CD4-positive, alpha-beta memory T cell (primary cell): ENCODE data around the gene SV2A. TPM values are rescaled to one million over a fixed set of nuclear protein-coding genes. Genes with fewer than 3 reads are reported as not detected.

ENCODE experiments used
- CTCF ChIA-PET: fragments of 350-600 bp; sonication (Branson Sonifier 250); formaldehyde crosslinking; loops from one replicate; lab custom pipeline; 2021; ENCODE audit warnings: inconsistent platforms; ENCODE audit not compliant: partially characterized antibody; lab: Charles Lee
- POLR2A ChIA-PET: fragments of 350-600 bp; sonication (Branson Sonifier 250); formaldehyde crosslinking; loops from one replicate; lab custom pipeline; 2021; ENCODE audit not compliant: partially characterized antibody; lab: Charles Lee
- DNase-seq, 5 donors: peaks; one replicate each; pipeline versions ENCODE4 v3.0.0 to v3.0.0-alpha.2; 2020 to 2022; ENCODE audit warnings: mixed read lengths in 1 of 5
- H3K27ac ChIP-seq: one replicate; pipeline ENCODE4 v1.7.0; 2013; ENCODE audit warnings: low read depth, low read length
- H3K27me3 ChIP-seq: 2 replicates; pipeline ENCODE4 v1.7.0; 2013; ENCODE audit warnings: mild to moderate bottlenecking, low read length, moderate library complexity; ENCODE audit not compliant: insufficient read depth
- H3K36me3 ChIP-seq: 2 replicates; pipeline ENCODE4 v1.7.0; 2013; ENCODE audit warnings: mild to moderate bottlenecking, low read length, moderate library complexity; ENCODE audit not compliant: insufficient read depth
- H3K4me1 ChIP-seq: 2 replicates; pipeline ENCODE4 v1.7.0; 2013; ENCODE audit warnings: mild to moderate bottlenecking, low read length, moderate library complexity; ENCODE audit not compliant: insufficient read depth
- H3K4me3 ChIP-seq, 2 donors: one replicate each; pipeline ENCODE4 v1.7.0; 2013; ENCODE audit warnings: low read length in 2 of 2, mild to moderate bottlenecking in 1 of 2
- H3K9me3 ChIP-seq, 2 donors: one replicate each; pipeline ENCODE4 v1.7.0; 2013; ENCODE audit warnings: low read length in 2 of 2, control low read depth in 1 of 2; ENCODE audit not compliant: control insufficient read depth in 1 of 2
- H3K27ac Mint-ChIP-seq, 7 donors: one replicate each; pipeline ENCODE4 v1.8.0; 2020 to 2021; ENCODE audit warnings: mixed read lengths in 7 of 7, mild to moderate bottlenecking in 6 of 7, inconsistent platforms in 3 of 7, moderate library complexity in 3 of 7
- H3K27me3 Mint-ChIP-seq, 2 donors: one replicate each; pipeline ENCODE4 v1.8.0; 2020 to 2021; ENCODE audit warnings: mixed read lengths in 2 of 2
- H3K36me3 Mint-ChIP-seq, 2 donors: one replicate each; pipeline ENCODE4 v1.8.0; 2020 to 2021; ENCODE audit warnings: mixed read lengths in 2 of 2, inconsistent platforms in 1 of 2, mild to moderate bottlenecking in 1 of 2
- H3K4me1 Mint-ChIP-seq, 4 donors: one replicate each; pipeline ENCODE4 v1.8.0; 2020 to 2021; ENCODE audit warnings: mixed read lengths in 4 of 4, mild to moderate bottlenecking in 1 of 4
- H3K4me3 Mint-ChIP-seq, 8 donors: one replicate each; pipeline ENCODE4 v1.8.0; 2020 to 2021; ENCODE audit warnings: mixed read lengths in 8 of 8, mild to moderate bottlenecking in 7 of 8, moderate library complexity in 6 of 8, inconsistent platforms in 3 of 8
- H3K9me3 Mint-ChIP-seq, 8 donors: one replicate each; pipeline ENCODE4 v1.8.0; 2020 to 2021; ENCODE audit warnings: mixed read lengths in 8 of 8, mild to moderate bottlenecking in 5 of 8, inconsistent platforms in 3 of 8, moderate library complexity in 1 of 8
- intact Hi-C: fragments of 100-400 bp; cut with micrococcal nuclease; formaldehyde crosslinking; loops from one replicate; pipeline ENCODE4 v1.15.1; 2023
- polyA plus RNA-seq, 2 donors: library from polyadenylated mRNA; unstranded; fragments of 300-500 nt; fragmentation: Illumina TruSeq; gene quantifications; one replicate each; pipeline ENCODE4 v1.2.3, GENCODE V29; 2021
- total RNA-seq, 2 experiments: library from RNA; stranded (reverse); gene quantifications; one replicate each; pipeline ENCODE4 v1.2.3, GENCODE V29; 2021

The SV2A gene
- total and polyA plus RNA-seq, 4 experiments from 2014 or later, result 2.8 to 5.0 (median 3.6) TPM

DNA sequence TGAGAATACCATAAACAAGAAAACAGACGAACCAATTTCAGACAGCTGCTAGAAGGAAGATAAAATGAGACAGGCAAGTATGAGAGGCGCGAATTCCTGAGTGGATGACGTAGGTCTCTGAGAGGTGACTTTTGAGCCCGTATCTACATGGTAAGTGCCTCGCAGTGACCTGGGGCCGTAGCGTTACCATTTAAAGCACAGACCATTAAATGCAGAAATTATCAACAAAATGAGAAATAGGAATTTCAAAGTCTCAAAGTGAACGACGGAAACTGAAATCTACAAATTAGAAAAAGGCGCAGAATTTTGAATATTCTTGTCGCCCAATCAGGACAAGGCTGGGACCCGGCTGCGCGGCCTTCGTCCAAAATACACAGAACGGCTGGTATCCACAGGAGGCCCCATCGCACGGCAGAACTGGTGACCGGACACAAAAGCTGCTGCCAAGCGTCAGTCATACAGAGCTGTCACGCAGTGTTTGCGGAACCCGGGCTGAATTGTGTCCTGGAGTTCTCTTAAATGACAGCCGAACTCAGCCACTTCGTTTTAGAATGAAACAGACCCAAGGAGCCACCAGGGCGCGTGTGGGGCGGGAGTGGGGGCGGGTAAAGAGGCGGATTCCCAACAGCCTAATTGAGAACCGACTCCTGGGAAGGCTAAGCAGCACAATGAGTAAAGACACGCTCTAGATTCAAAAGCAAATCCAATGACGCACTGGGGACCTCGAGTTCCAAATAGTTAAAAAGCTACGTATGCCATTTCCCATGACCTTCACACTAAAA lies 32.1 kb downstream of the SV2A start:
- no peaks in the 10 kb centered on the region for H3K36me3 ChIP-seq
- DNase-seq, result peak; percentile 64 to 80 (median 70)
- intact Hi-C loops, result loop anchor here (1.0 kb wide), 3 partner anchors 14 to 351 kb away; partner anchors contain the start of genes ANP32E and BOLA1
- H3K4me3 ChIP-seq, result peak overlapping the region; percentile 75 to 81
- no peaks in the 10 kb centered on the region for H3K9me3 ChIP-seq
- no peaks in the 10 kb centered on the region for H3K27me3 ChIP-seq
- POLR2A ChIA-PET, result interaction anchor here (0.6 to 7.2 kb wide), 28 partner anchors 9 to 973 kb away, joined by 3 to 526 read pairs (median 22); partner anchors contain the start of genes ANP32E, BOLA1, MCL1 and OTUD7B
- Mint-ChIP-seq H3K36me3 (no peaks in the 10 kb centered on the region), H3K27ac (no peak overlapping the region), H3K4me3 (no peak overlapping the region), H3K27me3 (no peaks in the 10 kb centered on the region), H3K9me3 (no peaks in the 10 kb centered on the region), H3K4me1 (peaks cover 10 to 20% (median 12%) of the 10 kb centered on the region in 4 donors)
- peaks cover 27% of the 10 kb centered on the region for H3K4me1 ChIP-seq
- CTCF ChIA-PET, result interaction anchor here (1.4 to 2.6 kb wide), 3 partner anchors 40 to 43 kb away, joined by 4 to 9 read pairs (median 6); no protein-coding TSS in a partner anchor
- H3K27ac ChIP-seq, result peak overlapping the region; percentile 88

- Histone ChIP-seq H3K27me3 (no peaks in the 10 kb centered on the region), H3K9me3 (no peaks in the 10 kb centered on the region), H3K27ac (peak overlapping the region; percentile 88), H3K4me3 (peak overlapping the region; percentile 75 to 81), H3K36me3 (no peaks in the 10 kb centered on the region), H3K4me1 (peaks cover 35% of the 10 kb centered on the region)
- H3K27me3 Mint-ChIP-seq, result no peaks in the 10 kb centered on the region
- H3K36me3 Mint-ChIP-seq, result no peaks in the 10 kb centered on the region
- no peak overlapping the region for H3K4me3 Mint-ChIP-seq
- ChIA-PET POLR2A (interaction anchor here (0.6 to 7.2 kb wide), 15 partner anchors 8 to 479 kb away, joined by 3 to 526 read pairs (median 39); partner anchors contain the start of genes ANP32E, BOLA1, OTUD7B and RPRD2), CTCF (interaction anchor here (1.5 kb wide), 1 partner anchor 36 kb away, joined by 5 read pairs; no protein-coding TSS in a partner anchor)
- H3K4me1 Mint-ChIP-seq, result peaks cover 14 to 22% (median 19%) of the 10 kb centered on the region in 4 donors
- intact Hi-C loops, result no loop called here
- H3K27ac Mint-ChIP-seq, result no peak overlapping the region
- DNase-seq, result peak in 1 of 5 donors; percentile 58
- H3K9me3 Mint-ChIP-seq, result no peaks in the 10 kb centered on the region
These were observed 33.0 kb downstream of the SV2A start for GRCh38 chr1:149884433-149885338.

- no peak overlapping the region for H3K27ac ChIP-seq
- intact Hi-C loops, result no loop called here
- Mint-ChIP-seq H3K4me3 (no peak overlapping the region), H3K27ac (peak overlapping the region in 3 of 7 donors; percentile 14 to 66 (median 38)), H3K4me1 (peaks cover 21 to 28% (median 27%) of the 10 kb centered on the region in 4 donors), H3K9me3 (no peaks in the 10 kb centered on the region), H3K27me3 (no peaks in the 10 kb centered on the region), H3K36me3 (no peaks in the 10 kb centered on the region)
- DNase-seq, result no peak
- H3K4me1 ChIP-seq, result peaks cover 41% of the 10 kb centered on the region
- H3K9me3 ChIP-seq, result no peaks in the 10 kb centered on the region
- H3K27me3 ChIP-seq, result no peaks in the 10 kb centered on the region
- ChIA-PET CTCF (interaction anchor here (0.7 to 1.5 kb wide), 2 partner anchors 35 to 166 kb away, joined by 3 to 5 read pairs; no protein-coding TSS in a partner anchor), POLR2A (interaction anchor here (1.1 to 7.2 kb wide), 4 partner anchors 16 to 128 kb away, joined by 4 to 526 read pairs (median 116); partner anchors contain the start of genes BOLA1, OTUD7B and SF3B4)
- H3K36me3 ChIP-seq, result no peaks in the 10 kb centered on the region
- H3K4me3 ChIP-seq, result no peak overlapping the region
These were observed 33.9 kb downstream of the SV2A start for GRCh38 chr1:149883598-149884247.

GRCh38 chr1:149881876-149882275 lies 35.8 kb downstream of the SV2A start:
- Histone ChIP-seq H3K4me3 (no peak overlapping the region), H3K9me3 (no peaks in the 10 kb centered on the region), H3K36me3 (no peaks in the 10 kb centered on the region), H3K27ac (no peak overlapping the region), H3K4me1 (peaks cover 41% of the 10 kb centered on the region), H3K27me3 (no peaks in the 10 kb centered on the region)
- H3K9me3 Mint-ChIP-seq, result no peaks in the 10 kb centered on the region
- H3K4me3 Mint-ChIP-seq, result no peak overlapping the region
- CTCF ChIA-PET, result no interaction called here
- H3K27me3 Mint-ChIP-seq, result no peaks in the 10 kb centered on the region
- H3K4me1 Mint-ChIP-seq, result peaks cover 21 to 34% (median 30%) of the 10 kb centered on the region in 4 donors
- POLR2A ChIA-PET, result interaction anchor here (0.5 kb wide), 1 partner anchor 305 kb away, joined by 3 read pairs; no protein-coding TSS in a partner anchor
- H3K36me3 Mint-ChIP-seq, result no peaks in the 10 kb centered on the region
- intact Hi-C loops, result no loop called here
- peak overlapping the region in 6 of 7 donors; percentile 1 to 54 (median 15) for H3K27ac Mint-ChIP-seq
- no peak for DNase-seq

DNA sequence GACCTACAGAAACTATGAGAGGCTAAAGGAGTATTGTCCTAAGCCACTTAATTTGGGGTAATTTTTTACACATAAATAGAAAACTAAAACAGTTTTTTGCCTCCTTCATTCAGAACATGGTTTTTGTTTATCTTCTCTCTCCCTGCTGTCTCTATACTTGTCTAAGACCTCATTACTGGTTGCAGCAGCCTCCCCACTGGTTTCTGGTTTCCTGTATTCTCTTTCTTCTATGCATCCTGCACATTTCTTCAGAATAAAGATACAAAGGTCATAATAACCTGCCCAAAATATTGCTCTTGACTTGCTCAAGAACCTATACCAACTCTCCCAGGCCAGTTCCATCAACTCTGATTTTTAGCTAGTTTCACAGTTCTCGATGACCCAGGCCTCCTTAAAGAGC lies 38.1 kb downstream of the SV2A start:
- H3K27ac Mint-ChIP-seq, result peak overlapping the region; percentile 1 to 84 (median 69)
- H3K4me3 Mint-ChIP-seq, result peak overlapping the region; percentile 9 to 71 (median 40)
- H3K27me3 Mint-ChIP-seq, result no peaks in the 10 kb centered on the region
- peak; percentile 39 to 49 (median 43) for DNase-seq
- peaks cover 21 to 34% (median 30%) of the 10 kb centered on the region in 4 donors for H3K4me1 Mint-ChIP-seq
- intact Hi-C loops, result no loop called here
- CTCF ChIA-PET, result no interaction called here
- Histone ChIP-seq H3K4me3 (no peak overlapping the region), H3K36me3 (no peaks in the 10 kb centered on the region), H3K27me3 (no peaks in the 10 kb centered on the region), H3K4me1 (peaks cover 35% of the 10 kb centered on the region), H3K27ac (peak overlapping the region; percentile 7), H3K9me3 (no peaks in the 10 kb centered on the region)
- no peaks in the 10 kb centered on the region for H3K36me3 Mint-ChIP-seq
- no peaks in the 10 kb centered on the region for H3K9me3 Mint-ChIP-seq
- POLR2A ChIA-PET, result no interaction called here

- peak overlapping the region in 4 of 7 donors; percentile 16 to 75 (median 54) for H3K27ac Mint-ChIP-seq
- peaks cover 22% of the 10 kb centered on the region for H3K4me1 ChIP-seq
- intact Hi-C loops, result no loop called here
- DNase-seq, result no peak
- H3K36me3 ChIP-seq, result no peaks in the 10 kb centered on the region
- H3K4me3 Mint-ChIP-seq, result peak overlapping the region in 1 of 8 donors; percentile 31
- no peak overlapping the region for H3K4me3 ChIP-seq
- ChIA-PET POLR2A (interaction anchor here (0.6 to 3.7 kb wide), 2 partner anchors 9 to 570 kb away, joined by 3 to 33 read pairs; a partner anchor contains a TSS), CTCF (no interaction called here)
- H3K4me1 Mint-ChIP-seq, result peaks cover 16 to 32% (median 24%) of the 10 kb centered on the region in 4 donors
- no peaks in the 10 kb centered on the region for H3K27me3 ChIP-seq
- H3K27me3 Mint-ChIP-seq, result no peaks in the 10 kb centered on the region
- H3K9me3 Mint-ChIP-seq, result no peaks in the 10 kb centered on the region
- H3K9me3 ChIP-seq, result no peaks in the 10 kb centered on the region
- no peak overlapping the region for H3K27ac ChIP-seq
- no peaks in the 10 kb centered on the region for H3K36me3 Mint-ChIP-seq
These were observed 40.3 kb downstream of the SV2A start for GRCh38 chr1:149877211-149877946.
